Activated effector memory CD4-positive, alpha-beta T cell treated with Interleukin-2 at 50 U/mL for 16 hours (primary cell): ENCODE measurements around the gene L3MBTL3.
"Not testable (repeated sequence)": the region's sequence is repeated elsewhere in the genome, so short reads cannot be mapped to it uniquely, and the experiment has no call there.

ENCODE experiments used
- DNase-seq: peaks from one replicate; pipeline ENCODE4 v3.0.0-alpha.2; 2020

L3MBTL3 gene

GRCh38 chr6:130147111-130147510 is 128.7 kb downstream of the L3MBTL3 start:
- DNase-seq, result no peak

- no peak for DNase-seq
Measured at GRCh38 chr6:130148181-130148580, 129.8 kb downstream of the L3MBTL3 start.

GRCh38 chr6:130149016-130149415 is 130.6 kb downstream of the L3MBTL3 start:
- not testable (repeated sequence) for DNase-seq

- no peak for DNase-seq
Measured at GRCh38 chr6:130150906-130151305, 132.5 kb downstream of the L3MBTL3 start.

- DNase-seq, result no peak
Measured at GRCh38 chr6:130152908-130153510, 134.6 kb downstream of the L3MBTL3 start.

- DNase-seq, result no peak
Measured at GRCh38 chr6:130156908-130157307, 138.5 kb downstream of the L3MBTL3 start.

- no peak for DNase-seq
Measured at GRCh38 chr6:130158056-130158455, 139.7 kb downstream of the L3MBTL3 start.

- DNase-seq, result no peak
Measured at GRCh38 chr6:130158548-130158947, 140.2 kb downstream of the L3MBTL3 start.

GRCh38 chr6:130159956-130160355 is 141.6 kb downstream of the L3MBTL3 start:
- DNase-seq, result no peak

- no peak for DNase-seq
Measured at GRCh38 chr6:130161683-130162404, 143.5 kb downstream of the L3MBTL3 start.

- no peak for DNase-seq
Measured at GRCh38 chr6:130162421-130162820, 144.0 kb downstream of the L3MBTL3 start.

- no peak for DNase-seq
Measured at GRCh38 chr6:130163266-130163665, 144.9 kb downstream of the L3MBTL3 start.

GRCh38 chr6:130164251-130164650 is 145.9 kb downstream of the L3MBTL3 start:
- no peak for DNase-seq

- DNase-seq, result no peak
Measured at GRCh38 chr6:130167655-130168054, 149.3 kb downstream of the L3MBTL3 start.

- not testable (repeated sequence) for DNase-seq
Measured at GRCh38 chr6:130170160-130170559, 151.8 kb downstream of the L3MBTL3 start.

- not testable (repeated sequence) for DNase-seq
Measured at GRCh38 chr6:130173377-130174004, 155.1 kb downstream of the L3MBTL3 start.

- DNase-seq, result no peak
Measured at GRCh38 chr6:130176378-130176777, 158.0 kb downstream of the L3MBTL3 start.

GRCh38 chr6:130178692-130179091 is 160.3 kb downstream of the L3MBTL3 start:
- DNase-seq, result no peak

- DNase-seq, result no peak
Measured at GRCh38 chr6:130182466-130182865, 164.1 kb downstream of the L3MBTL3 start.

- DNase-seq, result no peak
Measured at GRCh38 chr6:130183271-130184222, 165.2 kb downstream of the L3MBTL3 start.

GRCh38 chr6:130185658-130186057 is 167.3 kb downstream of the L3MBTL3 start:
- DNase-seq, result no peak

GRCh38 chr6:130187335-130188206 is 169.2 kb downstream of the L3MBTL3 start:
- DNase-seq, result no peak
